HG03378 (cell line): Measurements from ENCODE around the gene APMAP.

Experiments
- ATAC-seq: cut with Tn5 transposase; IDR thresholded peaks from one replicate; pipeline ENCODE4 v1.9.1; 2021; ENCODE audit warnings: mild to moderate bottlenecking, moderate library complexity; ENCODE audit not compliant: unreplicated experiment

Gene APMAP

DNA sequence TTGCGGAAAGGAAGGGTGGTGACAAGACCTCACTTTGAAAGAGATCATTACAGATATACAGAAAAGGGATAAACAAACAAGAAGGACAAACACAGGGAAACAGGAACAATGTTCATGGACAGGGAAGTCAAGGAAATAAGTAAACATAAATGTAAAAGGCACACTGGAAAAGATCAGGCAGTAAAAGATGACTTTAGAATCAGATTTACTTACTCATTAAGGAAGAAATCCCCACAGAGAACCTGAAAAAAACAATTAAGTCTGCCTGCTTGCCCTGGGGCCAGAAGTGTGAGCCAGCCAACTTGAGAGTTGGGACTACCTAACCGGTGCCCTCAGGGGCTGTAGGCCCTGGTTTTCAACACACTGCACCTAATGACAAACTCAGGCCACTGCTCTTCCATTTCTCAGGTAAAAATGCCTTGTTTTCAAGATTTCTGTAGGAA lies 1.7 kb downstream of the APMAP start:
- no peak for ATAC-seq

DNA sequence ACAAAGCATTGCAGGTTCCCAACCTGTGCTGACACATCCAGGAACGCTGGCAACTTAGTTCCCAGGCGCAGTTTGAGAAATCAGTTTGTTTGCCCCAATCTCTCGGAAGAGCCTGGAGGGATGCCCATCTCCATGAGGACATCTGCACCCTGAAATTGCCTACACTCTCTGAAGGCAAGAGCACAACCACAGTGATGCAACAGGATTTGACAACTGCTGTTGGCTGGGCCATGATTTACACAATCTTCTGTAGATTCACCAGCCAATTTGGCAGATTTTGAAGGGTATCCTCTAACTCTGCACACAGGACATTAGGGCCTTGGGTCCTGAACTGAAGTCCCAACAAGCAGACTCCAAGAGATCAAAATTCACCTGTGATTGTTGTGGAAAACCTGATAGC lies 3.4 kb downstream of the APMAP start:
- ATAC-seq, result no peak

DNA sequence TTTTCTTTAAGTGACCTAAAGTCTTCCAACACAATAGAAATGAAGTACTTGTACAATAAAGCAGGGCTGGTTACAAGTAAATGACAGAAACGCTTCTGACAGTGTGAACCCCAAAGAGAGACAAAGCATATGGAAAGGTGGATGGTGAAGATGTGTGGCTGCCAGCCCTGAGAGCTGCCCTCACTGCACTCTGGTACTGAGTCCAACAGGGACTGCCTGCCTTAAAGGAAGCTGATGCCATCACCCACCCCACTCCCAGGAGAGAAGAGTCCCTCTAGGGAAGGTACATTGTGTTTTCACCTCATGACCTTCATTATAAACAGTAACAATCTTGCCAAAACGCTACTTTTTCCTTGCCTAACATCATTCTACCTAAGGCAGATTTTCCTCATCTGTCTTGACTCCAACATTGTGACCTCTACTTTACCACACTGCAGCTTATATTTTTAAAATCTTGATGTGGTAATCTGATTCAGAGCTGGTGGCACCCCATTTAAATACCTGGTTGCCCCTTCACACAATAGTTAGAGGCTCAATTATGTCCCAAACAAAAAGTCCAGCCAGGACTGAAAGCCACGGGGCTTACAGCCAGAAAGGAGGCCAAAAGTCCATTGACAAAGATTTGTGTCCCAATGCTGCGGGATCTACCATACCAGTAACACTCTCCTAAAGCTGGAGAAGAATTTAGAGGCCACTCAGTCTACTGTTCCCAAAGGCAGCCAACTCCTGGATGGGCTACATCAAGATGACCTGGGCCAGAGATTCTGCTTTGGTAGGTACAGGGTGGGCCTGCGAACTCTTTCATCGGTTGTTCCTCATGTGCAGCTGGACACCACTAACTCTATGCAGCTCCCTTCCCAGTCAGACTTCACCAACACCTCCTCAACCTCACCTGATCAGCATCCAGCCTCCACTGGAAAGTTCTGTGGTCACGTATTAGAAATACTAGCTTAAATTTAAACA lies 4.4 kb downstream of the APMAP start:
- no peak for ATAC-seq

DNA sequence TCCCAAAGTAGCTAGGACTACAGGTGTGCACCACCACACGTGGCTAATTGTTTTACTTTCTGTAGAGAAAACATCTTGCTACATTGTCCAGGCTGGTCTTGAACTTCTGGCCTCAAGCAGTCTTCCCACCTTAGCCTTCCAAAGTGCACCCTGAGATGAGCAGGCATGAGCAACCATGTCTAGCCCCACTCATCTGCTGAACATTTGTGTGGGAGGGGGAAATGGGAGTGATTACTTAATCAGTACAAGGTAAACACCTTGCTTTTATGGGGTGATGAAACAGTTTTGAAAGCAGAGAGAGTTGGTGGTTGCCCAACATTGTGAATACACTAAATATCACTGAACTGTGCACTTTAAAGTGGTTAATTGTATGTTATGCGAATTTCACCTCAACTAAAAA lies 5.3 kb downstream of the APMAP start:
- ATAC-seq, result no peak

DNA sequence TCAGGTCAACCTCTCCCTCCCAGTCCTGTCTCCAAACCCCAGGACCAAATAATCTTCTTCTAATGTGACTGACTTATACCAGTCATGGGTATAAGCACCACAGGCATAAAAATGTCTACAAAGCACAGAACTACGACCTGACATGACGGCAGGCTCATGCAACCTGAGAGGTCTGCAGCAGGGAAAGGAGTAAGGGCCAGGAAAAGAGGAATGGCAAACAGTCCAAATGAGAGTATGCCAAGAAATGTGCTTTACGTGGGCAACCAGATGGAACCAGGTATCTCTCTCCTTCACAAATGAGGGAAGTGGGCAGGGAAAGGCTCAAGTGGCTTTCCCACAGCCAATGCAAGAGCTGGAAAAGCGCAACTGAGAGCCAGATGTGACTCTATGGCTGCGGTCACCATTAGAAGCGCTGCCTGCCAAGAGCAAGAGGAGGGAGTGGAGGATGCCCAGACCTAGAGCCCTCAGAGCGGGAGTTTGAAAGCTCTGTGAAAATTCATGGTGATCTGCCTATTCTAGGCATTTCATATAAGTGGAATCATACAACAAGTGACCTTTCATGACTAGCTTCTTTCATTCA lies 6.0 kb downstream of the APMAP start:
- no peak for ATAC-seq

DNA sequence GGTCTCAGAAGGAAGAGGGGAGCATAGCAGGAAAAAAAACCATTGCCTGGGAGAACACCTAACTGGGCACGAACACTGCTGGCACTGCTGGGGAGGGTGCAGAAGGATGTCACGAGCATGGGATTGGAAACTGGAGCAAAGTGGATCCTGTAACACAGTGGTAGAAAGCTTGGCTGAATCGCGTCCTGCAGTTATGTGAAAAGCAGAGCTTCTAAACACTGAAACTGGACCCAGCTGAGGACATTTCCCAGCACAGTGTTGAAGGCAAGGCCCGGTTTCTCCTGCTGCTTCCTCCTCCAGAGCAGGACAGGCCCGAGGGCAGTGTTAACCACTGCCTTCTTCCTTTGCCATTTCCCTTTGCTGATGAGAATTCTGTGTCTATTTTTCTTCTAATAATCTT lies 6.7 kb downstream of the APMAP start:
- no peak for ATAC-seq

DNA sequence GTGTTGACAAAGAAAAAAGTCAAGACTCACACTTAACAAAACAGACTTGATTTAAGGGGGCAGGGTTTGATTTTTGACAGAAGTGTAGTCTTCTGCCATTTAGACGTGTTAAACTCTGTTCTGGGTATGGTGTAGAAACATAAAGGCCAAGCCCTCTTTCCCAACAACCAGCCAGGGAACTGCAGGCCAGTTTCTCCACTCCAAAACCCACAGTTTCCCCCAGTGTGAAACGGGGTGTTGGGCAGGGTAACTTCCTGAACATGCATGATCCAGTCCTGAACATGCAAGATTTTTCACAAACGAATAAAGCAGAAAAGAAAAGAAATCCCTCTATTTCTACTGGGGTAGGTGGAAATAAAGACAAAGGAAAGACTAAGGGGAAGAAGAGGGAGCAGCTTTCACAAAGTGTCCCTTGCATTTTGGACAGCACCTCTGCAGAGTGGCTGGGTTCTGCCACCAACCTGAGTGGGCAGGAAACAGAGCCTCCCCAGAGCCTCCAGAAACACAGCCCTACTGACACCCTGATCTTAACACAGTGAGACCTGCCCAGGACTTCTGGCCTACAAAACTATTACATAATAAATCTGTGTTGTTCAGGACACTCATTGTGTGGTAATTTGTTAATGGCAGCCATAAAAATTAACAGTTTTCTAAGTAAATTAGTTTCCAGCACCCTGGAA lies 7.5 kb downstream of the APMAP start:
- no peak for ATAC-seq

DNA sequence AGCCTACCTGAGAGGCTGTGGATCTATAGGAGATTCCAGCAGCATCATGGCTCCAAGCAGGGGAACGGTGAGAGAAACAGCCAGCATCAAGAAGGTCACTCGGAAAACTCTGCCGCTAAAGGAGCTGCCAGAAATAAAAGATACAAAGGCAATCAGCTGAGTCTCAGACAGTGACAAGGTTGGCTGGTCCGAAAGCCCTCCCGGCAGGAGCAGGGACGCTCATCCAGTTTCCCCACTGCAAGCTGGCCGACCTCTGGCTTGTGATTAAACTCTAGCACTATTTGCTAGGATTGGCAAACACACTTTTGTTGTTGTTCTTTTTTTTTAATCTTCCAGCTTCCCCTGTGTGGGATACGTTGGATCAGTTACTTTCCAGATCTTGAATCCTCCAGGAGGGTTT lies 8.7 kb downstream of the APMAP start:
- ATAC-seq, result no peak

DNA sequence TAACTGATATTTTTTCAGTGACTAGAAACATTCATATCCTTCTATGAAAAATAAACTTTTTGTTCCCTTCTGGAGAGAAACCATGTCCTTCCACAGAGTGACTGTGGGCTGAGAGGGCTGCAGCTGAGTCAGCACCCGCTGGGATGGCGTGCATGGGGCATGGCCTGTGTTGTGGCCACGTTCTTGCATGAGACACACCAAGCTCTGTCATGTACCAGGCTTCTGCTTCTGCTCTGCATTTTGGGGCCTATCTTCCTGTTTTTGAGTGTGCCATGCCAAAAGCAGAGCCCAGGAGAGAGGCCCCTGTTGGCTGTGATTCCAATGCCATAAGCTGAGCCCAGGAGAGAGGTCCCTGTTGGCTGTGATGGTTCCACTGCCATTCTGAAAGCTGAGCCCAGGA lies 10.8 kb downstream of the APMAP start:
- no peak for ATAC-seq

DNA sequence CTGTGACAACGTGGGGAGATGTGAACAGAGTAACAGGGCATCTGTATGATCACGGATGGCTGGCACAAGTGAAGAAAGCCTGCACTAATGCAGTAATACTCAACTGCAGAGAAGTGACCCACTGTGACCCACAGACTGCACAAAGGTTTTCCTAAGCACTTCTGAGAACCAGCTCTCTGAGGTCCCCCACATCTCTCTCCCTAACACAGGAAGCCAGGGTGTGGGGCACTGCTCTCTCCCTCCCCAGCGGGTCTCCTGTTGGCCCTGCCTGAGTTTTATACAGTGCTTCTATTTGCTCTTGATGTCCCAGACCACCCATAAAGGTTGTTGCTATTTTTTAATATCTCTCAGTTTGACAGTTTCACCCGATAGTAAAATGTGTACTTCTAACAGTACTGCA lies 11.3 kb downstream of the APMAP start:
- no peak for ATAC-seq

DNA sequence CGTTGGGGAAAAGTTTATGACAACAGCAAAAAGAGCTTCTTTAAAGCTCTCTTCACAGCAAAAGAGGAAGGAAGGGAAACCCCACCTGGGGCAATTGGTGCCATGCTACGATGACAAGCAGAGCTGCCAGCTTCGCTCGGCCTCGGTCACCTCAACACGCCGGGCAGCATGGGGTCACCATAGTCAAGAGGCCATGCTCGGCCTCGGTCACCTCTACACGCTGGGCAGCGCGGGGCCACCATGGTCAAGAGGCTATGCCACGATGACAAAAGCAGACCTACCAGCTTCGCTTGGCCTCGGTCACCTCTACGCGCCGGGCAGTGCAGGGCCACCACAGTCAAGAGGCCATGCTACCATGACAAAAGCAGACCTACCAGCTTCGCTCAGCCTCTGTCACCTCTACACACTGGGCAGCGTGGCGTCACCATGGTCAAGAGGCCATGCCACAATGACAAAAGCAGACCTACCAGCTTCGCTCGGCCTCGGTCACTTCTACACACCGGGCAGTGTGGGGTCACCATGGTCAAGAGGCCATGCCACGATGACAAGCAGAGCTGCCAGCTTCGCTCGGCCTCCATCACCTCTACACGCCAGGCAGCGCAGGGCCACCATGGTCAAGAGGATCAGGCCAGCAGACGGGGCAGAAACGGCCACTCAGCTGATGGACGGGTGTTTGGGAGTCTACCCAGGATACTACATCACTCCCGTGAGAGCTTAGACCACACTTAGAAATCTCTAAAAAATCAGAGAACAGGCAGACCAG lies 12.1 kb downstream of the APMAP start:
- ATAC-seq, result no peak

DNA sequence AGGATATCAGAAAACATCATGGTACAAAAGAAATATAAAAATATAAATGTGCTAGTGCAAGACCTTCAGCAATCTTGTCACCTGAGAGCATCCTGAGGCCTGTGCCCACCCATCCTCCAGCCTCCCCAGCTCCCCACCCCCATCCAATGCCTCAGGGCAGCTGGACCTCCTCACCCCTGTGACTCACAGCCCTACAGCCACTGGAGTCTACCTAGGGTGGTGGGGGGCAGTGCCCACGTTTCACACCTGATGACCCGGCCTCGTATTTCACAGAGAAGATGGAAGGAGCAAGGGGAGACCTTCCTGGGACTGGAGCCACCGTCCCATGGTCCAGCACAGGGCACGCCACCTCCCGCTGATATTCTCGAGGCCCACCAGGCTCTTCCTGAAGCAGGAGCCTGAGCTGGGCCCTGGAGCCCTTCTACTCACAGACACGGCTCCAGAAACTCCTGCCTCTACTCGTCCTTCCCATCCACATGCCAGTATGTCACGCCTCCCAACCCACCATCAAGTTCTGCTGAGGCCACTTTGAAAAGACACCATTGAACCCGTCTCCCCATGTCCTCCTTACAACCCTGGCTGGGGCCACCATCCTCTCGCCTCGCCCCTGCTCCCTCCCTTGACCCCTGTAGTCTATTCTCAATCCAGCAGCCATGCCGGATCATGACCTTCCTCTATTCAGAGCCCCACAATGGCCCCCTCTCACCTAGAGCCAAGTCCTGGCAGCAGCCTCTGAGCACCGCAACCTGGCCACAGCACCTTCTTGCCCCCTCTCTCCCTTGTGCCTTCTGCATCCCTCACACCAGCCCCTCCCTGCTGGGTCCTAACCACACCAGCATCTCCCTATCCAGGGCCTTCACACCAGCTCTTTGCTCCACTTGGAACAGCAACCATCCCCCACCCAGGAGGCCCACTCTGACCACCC lies 13.3 kb downstream of the APMAP start:
- ATAC-seq, result no peak

DNA sequence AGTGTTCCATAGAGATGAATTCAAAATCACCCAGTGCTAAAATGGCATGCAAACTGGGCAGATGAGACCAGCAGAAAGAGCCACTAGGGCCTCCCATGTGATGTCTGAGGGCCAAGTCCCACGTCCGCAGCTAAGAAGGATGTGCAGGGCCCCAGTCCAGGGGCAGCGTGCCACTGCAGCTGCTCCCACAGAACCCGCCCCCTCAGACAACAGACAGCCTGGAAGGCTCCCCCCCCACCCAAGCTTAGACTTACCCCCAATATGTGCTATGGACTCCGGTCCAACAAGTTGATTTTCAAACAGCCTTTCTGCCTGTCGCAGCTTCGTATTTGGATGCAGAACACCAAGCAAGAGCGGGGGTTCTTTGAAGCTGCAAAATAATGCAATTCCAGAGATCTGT lies 14.0 kb downstream of the APMAP start:
- ATAC-seq, result no peak

DNA sequence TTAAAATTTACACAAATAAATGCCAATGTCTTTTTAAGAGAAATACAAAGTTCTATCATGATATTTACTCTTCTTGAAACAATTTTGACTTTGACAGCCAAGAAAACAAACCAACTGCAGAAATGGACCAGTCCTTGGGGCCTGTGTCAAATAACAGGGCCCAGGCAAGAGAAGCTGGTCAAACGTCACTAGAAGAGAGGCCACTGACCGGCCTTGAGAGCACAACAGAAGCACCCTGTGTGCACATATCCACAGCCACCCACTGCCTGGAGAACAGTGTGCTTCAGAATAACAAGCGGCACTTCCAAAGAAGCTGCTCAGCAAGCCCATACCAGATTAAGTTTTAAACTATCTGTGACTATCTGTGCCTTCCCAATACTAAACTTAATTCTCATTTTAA lies 14.8 kb downstream of the APMAP start:
- no peak for ATAC-seq

DNA sequence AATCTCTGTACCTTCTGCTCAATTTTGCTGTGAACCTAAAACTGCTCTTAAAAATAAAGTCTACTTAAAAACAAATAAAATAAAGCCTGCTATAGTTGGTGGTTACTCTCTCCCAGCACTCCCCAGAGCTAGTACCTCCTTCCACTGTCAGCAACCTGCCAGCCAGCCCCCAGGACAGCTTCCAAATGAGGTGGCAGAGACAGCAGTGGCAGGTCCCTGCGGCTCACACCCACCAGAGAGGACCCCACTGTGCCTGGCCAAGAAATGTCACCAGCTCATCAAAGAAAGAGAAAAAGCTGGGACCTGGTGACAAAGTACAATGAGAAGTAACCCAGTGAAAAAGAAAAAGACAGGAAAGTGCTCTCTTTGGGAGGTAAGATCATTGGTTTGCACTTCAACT lies 15.2 kb downstream of the APMAP start:
- ATAC-seq, result no peak

DNA sequence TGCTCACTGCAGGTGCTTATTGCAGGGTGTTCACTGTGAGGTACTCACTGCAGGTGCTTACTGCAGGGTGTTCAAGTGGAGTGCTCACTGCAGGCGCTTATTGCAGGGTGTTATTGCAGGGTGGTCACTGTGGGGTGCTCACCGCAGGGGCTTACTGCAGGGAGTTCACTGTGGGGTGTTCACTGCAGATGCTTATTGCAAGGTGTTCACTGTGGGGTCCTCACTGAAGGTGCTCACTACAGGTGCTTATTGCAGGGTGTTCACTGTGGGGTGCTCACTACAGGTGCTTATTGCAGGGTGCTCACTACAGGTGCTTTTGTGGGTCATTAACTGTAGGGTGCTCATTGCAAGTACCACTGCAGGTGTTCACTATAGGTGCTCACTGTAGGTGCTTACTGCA lies 20.2 kb downstream of the APMAP start:
- ATAC-seq, result no peak

DNA sequence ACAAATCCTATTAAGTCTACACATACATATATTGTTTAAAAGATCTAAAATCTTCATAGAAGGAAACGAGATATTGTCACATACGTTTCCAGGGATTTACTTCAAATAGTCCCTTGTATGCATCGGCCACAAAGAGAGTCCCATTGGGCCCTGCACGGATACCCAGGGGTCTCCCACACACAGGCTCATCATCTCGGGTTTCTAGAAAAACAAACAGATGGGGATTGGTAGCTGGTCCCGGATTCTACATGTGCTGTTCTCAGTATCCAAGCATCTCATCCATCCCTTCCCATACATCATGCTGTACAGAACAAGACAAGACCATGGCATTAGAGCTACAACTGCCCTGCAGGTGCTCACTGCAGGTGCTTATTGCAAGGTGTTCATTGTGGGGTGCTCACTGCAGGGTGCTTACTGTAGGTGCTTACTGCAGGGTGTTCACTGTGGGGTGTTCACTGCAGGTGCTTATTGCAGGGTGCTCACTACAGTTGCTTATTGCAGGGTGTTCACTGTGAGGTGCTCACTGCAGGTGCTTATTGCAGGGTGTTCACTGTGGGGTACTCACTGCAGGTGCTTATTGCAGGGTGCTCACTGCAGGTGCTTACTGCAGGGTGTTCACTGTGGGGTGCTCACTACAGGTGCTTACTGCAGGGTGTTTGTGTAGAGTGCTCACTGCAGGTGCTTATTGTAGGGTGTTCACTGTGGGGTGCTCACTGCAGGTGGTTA lies 21.0 kb downstream of the APMAP start:
- no peak for ATAC-seq

DNA sequence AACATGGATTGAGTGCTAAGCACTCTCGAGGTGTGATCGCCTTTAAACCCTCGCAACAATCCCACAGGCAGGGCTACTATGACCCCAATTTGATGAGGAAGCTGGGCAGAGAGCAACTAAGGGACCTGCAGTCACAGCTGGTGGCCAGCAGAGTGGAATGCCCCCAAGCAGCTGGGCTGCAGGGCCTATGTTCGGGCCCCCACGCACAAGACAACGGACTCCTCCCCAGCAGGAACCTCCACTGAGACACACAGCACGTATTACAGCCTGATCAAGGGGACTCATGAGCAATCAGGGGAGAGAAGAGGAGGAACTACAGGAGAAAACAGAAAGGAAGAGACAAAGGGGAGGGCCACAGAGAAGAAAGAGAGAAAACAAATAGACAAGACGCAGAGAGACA lies 21.8 kb downstream of the APMAP start:
- ATAC-seq, result no peak

DNA sequence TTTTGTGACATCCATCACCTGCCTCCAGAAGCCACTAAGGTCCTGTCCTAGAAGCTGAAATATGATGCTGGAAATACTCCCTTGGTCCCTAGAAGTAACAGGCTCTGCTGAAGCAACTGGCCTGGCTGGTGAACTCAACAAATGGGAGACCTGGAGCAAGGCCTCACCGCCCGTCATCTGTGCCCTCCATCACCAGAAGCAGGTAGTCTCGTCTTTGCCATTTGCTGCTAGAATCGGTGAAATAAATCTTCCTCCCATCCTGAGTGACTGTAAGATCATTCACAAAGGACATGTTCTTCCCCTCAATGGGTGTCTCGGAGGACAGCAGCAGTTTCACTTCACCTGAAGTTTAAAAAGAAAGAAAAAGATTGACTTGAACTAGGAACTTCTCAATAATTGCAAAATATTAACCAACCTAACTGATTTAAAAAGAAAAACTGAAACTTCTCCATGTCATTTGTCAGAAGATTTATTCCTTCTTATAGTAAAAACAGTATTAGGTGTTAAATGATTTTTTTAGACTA lies 22.5 kb downstream of the APMAP start:
- ATAC-seq, result no peak
